SU-DHL-6 (cell line): ENCODE data around the gene PTPRK.

Source experiments
- H2AFZ ChIP-seq: fragments of 200-600 bp; sonication (generic); 2 replicates; pipeline ENCODE4 v1.6.1; 2014; ENCODE audit warnings: low read depth, mild to moderate bottlenecking, moderate library complexity, mixed read lengths, antibody characterized with exemption, low read length; ENCODE audit not compliant: severe bottlenecking
- H3F3A ChIP-seq: fragments of 200-600 bp; shearing (Covaris generic); 2 replicates; pipeline ENCODE4 v1.6.0; 2016; ENCODE audit warnings: antibody characterized with exemption, mild to moderate bottlenecking; ENCODE audit not compliant: insufficient read depth
- H3K27ac ChIP-seq: fragments of 200-600 bp; sonication (generic); 2 replicates; pipeline ENCODE4 v1.5.1; 2016; ENCODE audit warnings: low read depth, mild to moderate bottlenecking, low read length, moderate library complexity, mixed read lengths
- H3K27me3 ChIP-seq: fragments of 200-600 bp; sonication (generic), shearing (Covaris generic); 2 replicates; pipeline ENCODE4 v1.6.0; 2014; ENCODE audit warnings: mild to moderate bottlenecking, low read length
- H3K36me3 ChIP-seq: fragments of 200-600 bp; sonication (generic); 2 replicates; pipeline ENCODE4 v1.6.1; 2014; ENCODE audit warnings: mild to moderate bottlenecking, low read length, mixed read lengths
- H3K4me2 ChIP-seq: fragments of 300-600, 200-600 bp; shearing (Covaris generic), sonication (generic); 2 replicates; pipeline ENCODE4 v1.6.0; 2014; ENCODE audit warnings: low read length, low read depth, mild to moderate bottlenecking; ENCODE audit not compliant: poor library complexity, severe bottlenecking
- H3K4me3 ChIP-seq: fragments of 200-600 bp; sonication (generic); 2 replicates; pipeline ENCODE4 v1.5.1; 2014; ENCODE audit warnings: antibody characterized with exemption, low read length, mild to moderate bottlenecking, mixed read lengths; ENCODE audit not compliant: insufficient read depth, poor library complexity, severe bottlenecking
- H3K79me2 ChIP-seq: fragments of 200-600 bp; sonication (generic); 2 replicates; pipeline ENCODE4 v1.6.1; 2014; ENCODE audit warnings: mild to moderate bottlenecking, low read length, moderate library complexity; ENCODE audit not compliant: insufficient read depth
- H3K9ac ChIP-seq: fragments of 200-600 bp; sonication (generic); 2 replicates; pipeline ENCODE4 v1.7.0; 2014; ENCODE audit warnings: mild to moderate bottlenecking, low read length
- H3K9me2 ChIP-seq: fragments of 200-600 bp; sonication (generic); replicated peaks from 2 replicates; pipeline ENCODE4 v1.6.1; 2014; ENCODE audit warnings: low read length; ENCODE audit not compliant: insufficient read depth
- H3K9me3 ChIP-seq: fragments of 200-600 bp; sonication (generic); 2 replicates; pipeline ENCODE4 v1.6.1; 2014; ENCODE audit warnings: low read length, mixed read lengths; ENCODE audit not compliant: insufficient read depth
- H4K20me1 ChIP-seq: fragments of 200-600 bp; sonication (generic); 2 replicates; pipeline ENCODE4 v1.6.1; 2014; ENCODE audit warnings: low read depth, mild to moderate bottlenecking, antibody characterized with exemption, low read length, moderate library complexity, mixed read lengths
- EZH2phosphoT487 ChIP-seq: fragments of 200-600 bp; sonication (generic), shearing (Covaris generic); conservative IDR thresholded peaks from 2 replicates; pipeline ENCODE4 v1.6.1; 2018; ENCODE audit warnings: mild to moderate bottlenecking, antibody characterized with exemption, low read length, moderate library complexity, mixed read lengths
- TF ChIP-seq, protein P1 (sequence below): fragments of 200-600 bp; sonication (generic); IDR thresholded peaks from one replicate; pipeline ENCODE4 v1.5.1; 2017; ENCODE audit warnings: antibody characterized with exemption, mild to moderate bottlenecking, low read length, moderate library complexity; ENCODE audit not compliant: insufficient read depth, poor library complexity, severe bottlenecking

PTPRK gene

GRCh38 chr6:128156321-128157111, 363.9 kb downstream of the PTPRK start:
- H3K9me2 ChIP-seq = no peaks in the 10 kb centered on the region
- H3K9ac ChIP-seq = no peak overlapping the region
- H3K27ac ChIP-seq = no peak overlapping the region
- no peak overlapping the region for H3K4me3 ChIP-seq
- no peaks in the 10 kb centered on the region for H3K9me3 ChIP-seq
- H4K20me1 ChIP-seq = no peaks in the 10 kb centered on the region
- H3K27me3 ChIP-seq = no peaks in the 10 kb centered on the region
- TF ChIP-seq EZH2phosphoT487 = no peak
- TF ChIP-seq, protein P1, sequence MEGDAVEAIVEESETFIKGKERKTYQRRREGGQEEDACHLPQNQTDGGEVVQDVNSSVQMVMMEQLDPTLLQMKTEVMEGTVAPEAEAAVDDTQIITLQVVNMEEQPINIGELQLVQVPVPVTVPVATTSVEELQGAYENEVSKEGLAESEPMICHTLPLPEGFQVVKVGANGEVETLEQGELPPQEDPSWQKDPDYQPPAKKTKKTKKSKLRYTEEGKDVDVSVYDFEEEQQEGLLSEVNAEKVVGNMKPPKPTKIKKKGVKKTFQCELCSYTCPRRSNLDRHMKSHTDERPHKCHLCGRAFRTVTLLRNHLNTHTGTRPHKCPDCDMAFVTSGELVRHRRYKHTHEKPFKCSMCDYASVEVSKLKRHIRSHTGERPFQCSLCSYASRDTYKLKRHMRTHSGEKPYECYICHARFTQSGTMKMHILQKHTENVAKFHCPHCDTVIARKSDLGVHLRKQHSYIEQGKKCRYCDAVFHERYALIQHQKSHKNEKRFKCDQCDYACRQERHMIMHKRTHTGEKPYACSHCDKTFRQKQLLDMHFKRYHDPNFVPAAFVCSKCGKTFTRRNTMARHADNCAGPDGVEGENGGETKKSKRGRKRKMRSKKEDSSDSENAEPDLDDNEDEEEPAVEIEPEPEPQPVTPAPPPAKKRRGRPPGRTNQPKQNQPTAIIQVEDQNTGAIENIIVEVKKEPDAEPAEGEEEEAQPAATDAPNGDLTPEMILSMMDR = no peak
- H3K4me2 ChIP-seq = no peak overlapping the region
- H3K79me2 ChIP-seq = no peaks in the 10 kb centered on the region
- H3F3A ChIP-seq = no peaks in the 10 kb centered on the region
- H2AFZ ChIP-seq = no peak overlapping the region
- no peaks in the 10 kb centered on the region for H3K36me3 ChIP-seq

DNA sequence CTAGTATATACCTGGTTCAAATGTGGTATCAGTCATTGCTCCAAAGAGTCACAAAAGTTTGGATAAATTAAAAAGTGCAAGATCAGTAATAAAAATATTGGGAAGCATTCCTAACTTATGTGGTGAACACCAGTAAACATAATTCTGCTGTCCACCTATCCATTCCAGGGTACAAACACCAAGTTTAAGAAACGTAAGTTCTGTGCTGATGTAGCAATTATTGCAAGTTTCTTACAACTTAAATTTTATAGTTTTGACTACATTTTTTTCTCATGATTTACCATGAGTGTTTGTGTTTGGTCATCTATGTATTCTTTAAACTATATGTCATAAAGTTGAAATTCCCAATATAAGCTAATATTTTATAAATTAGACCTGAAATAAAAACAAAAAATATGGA, 364.6 kb downstream of the PTPRK start:
- no peaks in the 10 kb centered on the region for H3K79me2 ChIP-seq
- TF ChIP-seq, protein P1 = no peak
- TF ChIP-seq EZH2phosphoT487 = no peak
- no peaks in the 10 kb centered on the region for H3K9me3 ChIP-seq
- H2AFZ ChIP-seq = no peak overlapping the region
- no peak overlapping the region for H3K4me2 ChIP-seq
- no peaks in the 10 kb centered on the region for H3K9me2 ChIP-seq
- no peaks in the 10 kb centered on the region for H3K27me3 ChIP-seq
- H3K27ac ChIP-seq = no peak overlapping the region
- H3F3A ChIP-seq = no peaks in the 10 kb centered on the region
- no peak overlapping the region for H3K9ac ChIP-seq
- H3K4me3 ChIP-seq = no peak overlapping the region
- no peaks in the 10 kb centered on the region for H4K20me1 ChIP-seq
- no peaks in the 10 kb centered on the region for H3K36me3 ChIP-seq

DNA sequence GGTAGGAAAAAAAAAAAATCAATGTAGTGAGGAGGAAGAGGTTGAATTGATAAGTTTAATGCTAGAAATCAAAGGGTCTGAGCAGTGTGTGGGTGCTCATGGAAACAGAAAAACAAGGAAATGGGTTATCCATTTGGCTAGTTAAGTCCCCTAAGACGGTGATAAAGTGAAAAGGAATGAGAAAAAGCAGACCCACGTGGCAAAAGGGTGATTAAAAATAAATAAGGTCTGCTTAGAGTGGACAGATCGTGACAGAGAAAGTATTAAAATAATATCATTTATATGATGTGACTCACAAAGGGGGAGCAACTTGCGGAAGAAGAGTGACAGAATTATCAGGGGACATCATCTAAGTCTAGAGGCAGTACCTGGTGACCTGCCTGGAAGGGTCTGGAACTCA, 367.8 kb downstream of the PTPRK start:
- Histone ChIP-seq H3K79me2 (no peaks in the 10 kb centered on the region), H3K9ac (no peak overlapping the region), H2AFZ (no peak overlapping the region), H3K4me2 (no peak overlapping the region), H3K4me3 (no peak overlapping the region), H3K9me2 (no peaks in the 10 kb centered on the region), H3K36me3 (no peaks in the 10 kb centered on the region), H3K27me3 (no peaks in the 10 kb centered on the region), H3K9me3 (no peaks in the 10 kb centered on the region), H3K27ac (no peak overlapping the region), H4K20me1 (no peaks in the 10 kb centered on the region), H3F3A (no peaks in the 10 kb centered on the region)
- TF ChIP-seq EZH2phosphoT487 = no peak
- TF ChIP-seq, protein P1 = no peak
